K562 (cell line): ENCODE measurements around the gene GRIPAP1. TPM values are rescaled to one million over a fixed set of nuclear protein-coding genes. Genes with fewer than 3 reads are reported as not detected.

Experiments used
- EHMT2 ChIP-seq: fragments of 450-650 bp; IDR thresholded peaks from 2 replicates; pipeline ENCODE4 v1.6.1; 2018; ENCODE audit warnings: antibody characterized with exemption
- ESRRB ChIP-seq: fragments of 250-450 bp; sonication (Bioruptor Pico); IDR thresholded peaks from 2 replicates; pipeline ENCODE4 v1.5.0; 2020; ENCODE audit warnings: mild to moderate bottlenecking, moderate library complexity, borderline replicate concordance
- ETS2 ChIP-seq: IDR thresholded peaks from 2 replicates; pipeline ENCODE4 v1.6.1; 2016; ENCODE audit warnings: borderline replicate concordance, missing genetic modification characterization, mild to moderate bottlenecking, moderate library complexity, missing compliant biosample characterization; ENCODE audit not compliant: poor library complexity, severe bottlenecking
- GATA2 ChIP-seq: sonication (generic); formaldehyde crosslinking; IDR thresholded peaks from 2 replicates; pipeline ENCODE4 v1.4.0; 2020; ENCODE audit warnings: mild to moderate bottlenecking, missing genetic modification reagents
- HDAC1 ChIP-seq, 2 experiments: fragments of 450-650 bp; IDR thresholded peaks; 2 replicates each; pipeline ENCODE4 v1.6.1; 2016 to 2017; ENCODE audit warnings: inconsistent platforms in 1 of 2, mild to moderate bottlenecking in 1 of 2, moderate library complexity in 1 of 2
- HNRNPK ChIP-seq: fragments of 200-400 bp; formaldehyde crosslinking; IDR thresholded peaks from one replicate; pipeline ENCODE4 v1.6.1; 2018; ENCODE audit warnings: mild to moderate bottlenecking, low read depth, low read length; ENCODE audit not compliant: poor library complexity, severe bottlenecking
- MIER1 ChIP-seq: fragments of 450-650 bp; IDR thresholded peaks from 2 replicates; pipeline ENCODE4 v1.6.1; 2016; ENCODE audit warnings: antibody characterized with exemption, mild to moderate bottlenecking, low read depth
- NCOA2 ChIP-seq, 2 experiments: fragments of 450-650 bp; IDR thresholded peaks; 2 replicates each; pipeline ENCODE4 v1.6.1; 2018; ENCODE audit warnings: mild to moderate bottlenecking in 2 of 2, moderate library complexity in 1 of 2; ENCODE audit not compliant: partially characterized antibody in 2 of 2
- NFATC3 ChIP-seq: fragments of 450-650 bp; IDR thresholded peaks from 2 replicates; pipeline ENCODE4 v1.6.1; 2017; ENCODE audit warnings: mild to moderate bottlenecking
- NFIX ChIP-seq: fragments of 250-450 bp; sonication (Bioruptor Pico); IDR thresholded peaks from 2 replicates; pipeline ENCODE4 v1.4.0; 2020; ENCODE audit warnings: low read depth, mild to moderate bottlenecking, moderate library complexity
- PHF20 ChIP-seq: fragments of 450-650 bp; IDR thresholded peaks from 2 replicates; pipeline ENCODE4 v1.6.1; 2018; ENCODE audit not compliant: partially characterized antibody
- PREB ChIP-seq: sonication (generic); formaldehyde crosslinking; IDR thresholded peaks from 2 replicates; pipeline ENCODE4 v1.8.1; 2023; ENCODE audit warnings: mild to moderate bottlenecking, missing genetic modification reagents
- PTBP1 ChIP-seq: fragments of 200-400 bp; formaldehyde crosslinking; IDR thresholded peaks from 2 replicates; pipeline ENCODE4 v1.6.1; 2017; ENCODE audit warnings: low read depth, low read length
- RBM34 ChIP-seq: fragments of 200-400 bp; formaldehyde crosslinking; IDR thresholded peaks from 2 replicates; pipeline ENCODE4 v1.6.1; 2018; ENCODE audit warnings: low read length, borderline replicate concordance; ENCODE audit not compliant: insufficient read depth
- RBM39 ChIP-seq: fragments of 200-400 bp; formaldehyde crosslinking; optimal IDR thresholded peaks from 2 replicates; pipeline ENCODE3; 2018; ENCODE audit warnings: low read depth, low read length
- SIN3B ChIP-seq: fragments of 450-650 bp; IDR thresholded peaks from 2 replicates; pipeline ENCODE4 v1.6.1; 2017; ENCODE audit warnings: low read depth, mild to moderate bottlenecking, moderate library complexity
- SMAD3 ChIP-seq: fragments of 450-650 bp; formaldehyde crosslinking; conservative IDR thresholded peaks from 2 replicates; pipeline ENCODE4 v1.4.0; 2020; ENCODE audit warnings: mild to moderate bottlenecking
- SMARCC2 ChIP-seq: fragments of 450-650 bp; IDR thresholded peaks from 2 replicates; pipeline ENCODE4 v1.6.1; 2017; ENCODE audit warnings: antibody characterized with exemption, moderate library complexity, mild to moderate bottlenecking, low read depth
- SMC3 ChIP-seq: conservative IDR thresholded peaks from 2 replicates; pipeline ENCODE4 v1.6.1; 2011; ENCODE audit warnings: low read depth, low read length, improper control_type of control experiment; ENCODE audit not compliant: insufficient read depth
- SRSF3 ChIP-seq: fragments of 200-400 bp; formaldehyde crosslinking; IDR thresholded peaks from 2 replicates; pipeline ENCODE4 v1.6.1; 2016; ENCODE audit warnings: mild to moderate bottlenecking, low read length, moderate library complexity; ENCODE audit not compliant: insufficient read depth
- TAF15 ChIP-seq: fragments of 200-400 bp; formaldehyde crosslinking; IDR thresholded peaks from 2 replicates; pipeline ENCODE4 v1.6.1; 2017; ENCODE audit warnings: mild to moderate bottlenecking, low read depth, low read length, moderate library complexity
- ZBTB2 ChIP-seq: fragments of 450-650 bp; IDR thresholded peaks from 2 replicates; pipeline ENCODE4 v1.6.1; 2016; ENCODE audit warnings: antibody characterized with exemption
- ZHX1 ChIP-seq: fragments of 150-350 bp; conservative IDR thresholded peaks from 2 replicates; pipeline ENCODE4 v1.6.1; 2014; ENCODE audit warnings: low read length
- ZNF217 ChIP-seq: sonication (generic); formaldehyde crosslinking; IDR thresholded peaks from 2 replicates; pipeline ENCODE4 v1.8.0; 2022; ENCODE audit warnings: mild to moderate bottlenecking, missing genetic modification reagents
- polyA plus RNA-seq, 8 experiments: library from polyadenylated mRNA; depleted of rRNA in 4 of 8; stranded (reverse) in 5 of 8; unstranded in 3 of 8; fragments of >200 nt; fragmentation: Nextera tagmentation in 2 of 8; fragmentation: Illumina TruSeq in 1 of 8; extraction: Ambion mirVana in 2 of 8; extraction: Trizol in 1 of 8; gene quantifications; 2 replicates each; pipeline versions ENCODE4 v1.2.1 to v1.2.3, GENCODE V29; 2011 to 2014; ENCODE audit warnings: inconsistent platforms in 1 of 8, missing spikeins in 1 of 8
- total RNA-seq, 7 experiments: library from RNA; depleted of rRNA in 6 of 7; stranded (reverse); fragments of >200 nt in 6 of 7; fragmentation: Illumina TruSeq in 2 of 7; extraction: Trizol in 2 of 7; gene quantifications; 2 replicates each; pipeline versions ENCODE4 v1.2.1 to v1.2.3, GENCODE V29; 2011 to 2021; ENCODE audit warnings: low replicate concordance in 1 of 7

The GRIPAP1 gene
- total and polyA plus RNA-seq, 9 of the 15 experiments (the other 6 are each of a cell fraction or from before 2014, with no cell fraction given) = 4.1 to 41.6 (median 24.0) TPM

GRCh38 chrX:48937054-48937907 is 64.8 kb downstream of the GRIPAP1 start (continued):
- 0 out of 2 replicates have a peak, but pooled peaks have one; percentile 28 for TF ChIP-seq SMC3
- TF ChIP-seq ZNF217 (CRISPR knock-in tag) = no peak
- no peak for TF ChIP-seq RBM34
- no peak for TF ChIP-seq PREB (CRISPR knock-in tag)
- TF ChIP-seq NFATC3 = no peak
- TF ChIP-seq RBM39 = no peak
- TF ChIP-seq MIER1 = no peak
- no peak; a peak in 2 of 4 replicates for TF ChIP-seq HDAC1 (IDR thresholded peaks at IDR 0.05)
- no peak for TF ChIP-seq HNRNPK
- TF ChIP-seq SMAD3 = no peak
- no peak for TF ChIP-seq SRSF3
- TF ChIP-seq EHMT2 = no peak
- TF ChIP-seq TAF15 = no peak
- 0 out of 2 replicates have a peak, but pooled peaks have one; percentile 65 for TF ChIP-seq ZBTB2
- TF ChIP-seq PTBP1 = no peak
- no peak for TF ChIP-seq ESRRB
- TF ChIP-seq NCOA2 (IDR thresholded peaks at IDR 0.05; ENCODE audit: partially characterized antibody in 2 of 2) = no peak
- TF ChIP-seq SMARCC2 = no peak
- TF ChIP-seq ETS2 = no peak
- TF ChIP-seq SIN3B = no peak
- no peak for TF ChIP-seq ZHX1
- TF ChIP-seq NFIX (CRISPR knock-in tag) = no peak
- TF ChIP-seq PHF20 = no peak
- TF ChIP-seq GATA2 (CRISPR knock-in tag) = no peak
